ENCODE measurements around the gene NMRAL1.

DNA sequence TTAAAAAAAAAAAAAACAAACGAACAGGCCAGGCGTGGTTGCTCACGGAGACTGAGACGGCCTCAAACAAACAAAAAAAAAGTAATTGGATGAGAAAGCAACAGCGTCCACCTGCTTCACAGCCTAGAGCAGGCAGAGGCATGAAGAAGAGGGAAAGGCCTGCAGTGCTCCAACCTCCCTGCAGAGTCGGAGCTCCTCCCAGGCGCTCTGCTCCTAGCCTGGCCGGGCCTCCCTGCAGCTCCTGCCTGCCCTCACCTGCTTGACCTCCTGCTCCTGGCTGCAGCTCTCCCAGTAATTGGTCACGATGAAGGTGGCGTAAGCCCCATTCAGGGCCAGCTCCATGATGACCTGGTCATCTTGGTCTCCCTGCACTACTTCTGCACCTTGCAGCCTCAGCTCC, 5.5 kb downstream of the NMRAL1 start:
- TF ChIP-seq POLR2A (IDR thresholded peaks at IDR 0.05), result no peak
- TF ChIP-seq, protein P1, sequence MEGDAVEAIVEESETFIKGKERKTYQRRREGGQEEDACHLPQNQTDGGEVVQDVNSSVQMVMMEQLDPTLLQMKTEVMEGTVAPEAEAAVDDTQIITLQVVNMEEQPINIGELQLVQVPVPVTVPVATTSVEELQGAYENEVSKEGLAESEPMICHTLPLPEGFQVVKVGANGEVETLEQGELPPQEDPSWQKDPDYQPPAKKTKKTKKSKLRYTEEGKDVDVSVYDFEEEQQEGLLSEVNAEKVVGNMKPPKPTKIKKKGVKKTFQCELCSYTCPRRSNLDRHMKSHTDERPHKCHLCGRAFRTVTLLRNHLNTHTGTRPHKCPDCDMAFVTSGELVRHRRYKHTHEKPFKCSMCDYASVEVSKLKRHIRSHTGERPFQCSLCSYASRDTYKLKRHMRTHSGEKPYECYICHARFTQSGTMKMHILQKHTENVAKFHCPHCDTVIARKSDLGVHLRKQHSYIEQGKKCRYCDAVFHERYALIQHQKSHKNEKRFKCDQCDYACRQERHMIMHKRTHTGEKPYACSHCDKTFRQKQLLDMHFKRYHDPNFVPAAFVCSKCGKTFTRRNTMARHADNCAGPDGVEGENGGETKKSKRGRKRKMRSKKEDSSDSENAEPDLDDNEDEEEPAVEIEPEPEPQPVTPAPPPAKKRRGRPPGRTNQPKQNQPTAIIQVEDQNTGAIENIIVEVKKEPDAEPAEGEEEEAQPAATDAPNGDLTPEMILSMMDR (IDR thresholded peaks at IDR 0.05), result no peak
- TF ChIP-seq POLR2AphosphoS5 (IDR thresholded peaks at IDR 0.05), result no peak
- TF ChIP-seq EP300 (IDR thresholded peaks at IDR 0.05), result no peak

All from upper lobe of left lung (tissue), 4 donors.